NCI-H2196 (cell line): ENCODE measurements around the gene PCDHA4.
"Not testable (repeated sequence)": the region's sequence is repeated elsewhere in the genome, so short reads cannot be mapped to it uniquely, and the experiment has no call there.

Source experiments
- DNase-seq: peaks from one replicate; lab custom pipeline; 2025; ENCODE audit not compliant: unreplicated experiment; lab: John Stamatoyannopoulos, UW

The PCDHA4 gene

GRCh38 chr5:140806834-140807775, at the start of gene PCDHA4:
TSS of gene PCDHA4 (plus strand) at chr5:140807068.
- no peak for DNase-seq

GRCh38 chr5:140764177-140764973, 42.5 kb upstream of the PCDHA4 start:
- DNase-seq = no peak

GRCh38 chr5:140767444-140767843, 39.4 kb upstream of the PCDHA4 start:
- DNase-seq = no peak

- no peak for DNase-seq
Measured at GRCh38 chr5:140780512-140780911, 26.4 kb upstream of the PCDHA4 start.

- DNase-seq = peak; percentile 24
Measured at GRCh38 chr5:140785905-140786686, 20.8 kb upstream of the PCDHA4 start, which contains the start of gene PCDHA1. TSS of gene PCDHA1 (plus strand) at chr5:140786140.

- not testable (repeated sequence) for DNase-seq
Measured at GRCh38 chr5:140787422-140787821, 19.4 kb upstream of the PCDHA4 start.

GRCh38 chr5:140787849-140788504, 18.9 kb upstream of the PCDHA4 start:
- not testable (repeated sequence) for DNase-seq

GRCh38 chr5:140791089-140791488, 15.8 kb upstream of the PCDHA4 start:
- no peak for DNase-seq

GRCh38 chr5:140794595-140795258, 12.1 kb upstream of the PCDHA4 start, which contains the start of gene PCDHA2:
TSS of gene PCDHA2 (plus strand) at chr5:140794852.
- no peak for DNase-seq

- no peak for DNase-seq
Measured at GRCh38 chr5:140795259-140795641, 11.6 kb upstream of the PCDHA4 start.

- not testable (repeated sequence) for DNase-seq
Measured at GRCh38 chr5:140796072-140796717, 10.7 kb upstream of the PCDHA4 start.

GRCh38 chr5:140796718-140797095, 10.2 kb upstream of the PCDHA4 start:
- DNase-seq = no peak

GRCh38 chr5:140800816-140801493, 5.9 kb upstream of the PCDHA4 start, which contains the start of gene PCDHA3:
TSS of gene PCDHA3 (plus strand) at chr5:140801057.
- DNase-seq = peak; percentile 8

GRCh38 chr5:140801494-140801841, 5.4 kb upstream of the PCDHA4 start:
- DNase-seq = no peak

GRCh38 chr5:140802381-140802780, 4.5 kb upstream of the PCDHA4 start:
- not testable (repeated sequence) for DNase-seq

- DNase-seq = no peak
Measured at GRCh38 chr5:140802781-140803271, 4.0 kb upstream of the PCDHA4 start.

GRCh38 chr5:140808241-140808888, 1.5 kb downstream of the PCDHA4 start:
- not testable (repeated sequence) for DNase-seq

GRCh38 chr5:140808889-140809291, 2.0 kb downstream of the PCDHA4 start:
- no peak for DNase-seq
